ENCODE measurements around the gene INPP5A. TPM values are rescaled to one million over a fixed set of nuclear protein-coding genes. Genes with fewer than 3 reads are reported as not detected.

Gene INPP5A
- total and polyA plus RNA-seq, 2 of the 13 experiments (the other 11 are each of a cell fraction or from before 2014, with no cell fraction given) = 17.5 to 37.9 TPM

DNA sequence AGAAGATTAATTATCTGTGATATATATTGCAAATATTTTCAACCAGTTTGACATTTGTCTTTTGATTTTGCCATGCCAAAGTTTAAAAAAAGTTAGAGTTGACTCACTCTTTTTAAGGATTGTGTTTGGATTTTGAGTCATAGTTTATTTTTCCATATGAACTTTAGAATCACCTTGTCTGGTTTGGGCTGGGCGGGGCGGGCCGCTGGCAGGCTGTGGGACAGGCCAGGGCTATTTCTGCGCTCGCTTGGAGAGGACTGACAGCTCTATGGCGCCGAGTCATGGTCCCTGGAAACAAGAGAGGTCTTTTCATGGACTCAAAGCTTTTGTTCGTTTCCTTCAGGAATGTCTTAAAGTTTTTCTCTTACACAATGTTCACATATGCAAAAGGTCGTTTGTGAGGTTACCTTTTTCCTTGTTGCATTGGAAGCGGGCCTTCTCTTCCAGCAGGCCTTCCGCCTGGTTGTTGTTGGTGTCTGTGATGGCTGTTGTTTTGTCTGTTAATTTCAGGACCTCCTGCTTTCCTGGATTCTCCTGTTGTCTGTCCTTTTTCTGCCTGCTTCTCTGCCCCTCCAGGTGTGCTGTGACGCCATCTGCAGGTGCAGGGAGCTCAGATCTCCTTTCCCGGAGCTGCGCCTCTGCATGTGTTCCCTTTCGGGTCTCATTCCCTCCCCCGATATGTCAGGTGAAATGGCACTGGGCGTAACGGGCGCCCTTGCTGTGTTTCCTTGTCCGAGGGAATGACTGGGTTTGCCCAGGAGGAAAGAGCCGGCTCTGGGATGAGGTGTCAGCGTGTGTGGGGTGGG is 53.8 kb downstream of the INPP5A start (continued):
- TF ChIP-seq, protein P1, sequence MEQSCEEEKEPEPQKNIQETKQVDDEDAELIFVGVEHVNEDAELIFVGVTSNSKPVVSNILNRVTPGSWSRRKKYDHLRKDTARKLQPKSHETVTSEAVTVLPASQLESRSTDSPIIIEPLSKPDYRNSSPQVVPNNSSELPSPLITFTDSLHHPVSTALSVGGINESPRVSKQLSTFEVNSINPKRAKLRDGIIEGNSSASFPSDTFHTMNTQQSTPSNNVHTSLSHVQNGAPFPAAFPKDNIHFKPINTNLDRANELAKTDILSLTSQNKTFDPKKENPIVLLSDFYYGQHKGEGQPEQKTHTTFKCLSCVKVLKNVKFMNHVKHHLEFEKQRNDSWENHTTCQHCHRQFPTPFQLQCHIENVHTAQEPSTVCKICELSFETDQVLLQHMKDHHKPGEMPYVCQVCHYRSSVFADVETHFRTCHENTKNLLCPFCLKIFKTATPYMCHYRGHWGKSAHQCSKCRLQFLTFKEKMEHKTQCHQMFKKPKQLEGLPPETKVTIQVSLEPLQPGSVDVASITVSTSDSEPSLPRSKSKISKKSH (CRISPR knock-in tag; IDR thresholded peaks at IDR 0.05; ENCODE audit: borderline replicate concordance) = no peak
- TF ChIP-seq, protein P2, sequence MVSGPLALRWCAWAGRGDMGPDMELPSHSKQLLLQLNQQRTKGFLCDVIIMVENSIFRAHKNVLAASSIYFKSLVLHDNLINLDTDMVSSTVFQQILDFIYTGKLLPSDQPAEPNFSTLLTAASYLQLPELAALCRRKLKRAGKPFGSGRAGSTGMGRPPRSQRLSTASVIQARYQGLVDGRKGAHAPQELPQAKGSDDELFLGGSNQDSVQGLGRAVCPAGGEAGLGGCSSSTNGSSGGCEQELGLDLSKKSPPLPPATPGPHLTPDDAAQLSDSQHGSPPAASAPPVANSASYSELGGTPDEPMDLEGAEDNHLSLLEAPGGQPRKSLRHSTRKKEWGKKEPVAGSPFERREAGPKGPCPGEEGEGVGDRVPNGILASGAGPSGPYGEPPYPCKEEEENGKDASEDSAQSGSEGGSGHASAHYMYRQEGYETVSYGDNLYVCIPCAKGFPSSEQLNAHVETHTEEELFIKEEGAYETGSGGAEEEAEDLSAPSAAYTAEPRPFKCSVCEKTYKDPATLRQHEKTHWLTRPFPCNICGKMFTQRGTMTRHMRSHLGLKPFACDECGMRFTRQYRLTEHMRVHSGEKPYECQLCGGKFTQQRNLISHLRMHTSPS (CRISPR knock-in tag; IDR thresholded peaks at IDR 0.05; ENCODE audit: low read depth) = peak; percentile 12; the same call in 1 of the 2 replicates
- TF ChIP-seq, protein P3, sequence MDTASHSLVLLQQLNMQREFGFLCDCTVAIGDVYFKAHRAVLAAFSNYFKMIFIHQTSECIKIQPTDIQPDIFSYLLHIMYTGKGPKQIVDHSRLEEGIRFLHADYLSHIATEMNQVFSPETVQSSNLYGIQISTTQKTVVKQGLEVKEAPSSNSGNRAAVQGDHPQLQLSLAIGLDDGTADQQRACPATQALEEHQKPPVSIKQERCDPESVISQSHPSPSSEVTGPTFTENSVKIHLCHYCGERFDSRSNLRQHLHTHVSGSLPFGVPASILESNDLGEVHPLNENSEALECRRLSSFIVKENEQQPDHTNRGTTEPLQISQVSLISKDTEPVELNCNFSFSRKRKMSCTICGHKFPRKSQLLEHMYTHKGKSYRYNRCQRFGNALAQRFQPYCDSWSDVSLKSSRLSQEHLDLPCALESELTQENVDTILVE (CRISPR knock-in tag; IDR thresholded peaks at IDR 0.05) = no peak
- TF ChIP-seq, protein P4, sequence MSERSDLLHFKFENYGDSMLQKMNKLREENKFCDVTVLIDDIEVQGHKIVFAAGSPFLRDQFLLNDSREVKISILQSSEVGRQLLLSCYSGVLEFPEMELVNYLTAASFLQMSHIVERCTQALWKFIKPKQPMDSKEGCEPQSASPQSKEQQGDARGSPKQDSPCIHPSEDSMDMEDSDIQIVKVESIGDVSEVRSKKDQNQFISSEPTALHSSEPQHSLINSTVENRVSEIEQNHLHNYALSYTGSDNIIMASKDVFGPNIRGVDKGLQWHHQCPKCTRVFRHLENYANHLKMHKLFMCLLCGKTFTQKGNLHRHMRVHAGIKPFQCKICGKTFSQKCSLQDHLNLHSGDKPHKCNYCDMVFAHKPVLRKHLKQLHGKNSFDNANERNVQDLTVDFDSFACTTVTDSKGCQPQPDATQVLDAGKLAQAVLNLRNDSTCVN (CRISPR knock-in tag; IDR thresholded peaks at IDR 0.05; ENCODE audit: borderline replicate concordance) = no peak
- TF ChIP-seq ZNF124 (CRISPR knock-in tag; IDR thresholded peaks at IDR 0.05) (no peak), THAP11 (CRISPR knock-in tag; IDR thresholded peaks at IDR 0.05) (no peak), ZFP41 (CRISPR knock-in tag; IDR thresholded peaks at IDR 0.05; ENCODE audit: borderline replicate concordance) (no peak), ZNF83 (CRISPR knock-in tag; IDR thresholded peaks at IDR 0.05; ENCODE audit: borderline replicate concordance) (no peak), MAFG (CRISPR knock-in tag; IDR thresholded peaks at IDR 0.05) (no peak), ZNF17 (CRISPR knock-in tag; IDR thresholded peaks at IDR 0.05) (no peak), ZNF510 (CRISPR knock-in tag; IDR thresholded peaks at IDR 0.05; ENCODE audit: low read depth) (0 out of 2 replicates have a peak, but pooled peaks have one; percentile 46), ZNF747 (CRISPR knock-in tag; IDR thresholded peaks at IDR 0.05; ENCODE audit: borderline replicate concordance) (peak; percentile 61; the same call in 1 of the 2 replicates), ZNF326 (CRISPR knock-in tag; IDR thresholded peaks at IDR 0.05; ENCODE audit: borderline replicate concordance) (no peak), PCBP1 (IDR thresholded peaks at IDR 0.05; ENCODE audit: borderline replicate concordance, low read depth, low read length) (no peak), ZSCAN29 (CRISPR knock-in tag; conservative IDR thresholded peaks at IDR 0.05) (peak; percentile 50; the same call in 1 of the 2 replicates), NFYB (CRISPR knock-in tag; IDR thresholded peaks at IDR 0.05) (no peak), HNRNPH1 (optimal IDR thresholded peaks at IDR 0.05; ENCODE audit: low read depth, low read length) (no peak), SOX5 (CRISPR knock-in tag; IDR thresholded peaks at IDR 0.05; ENCODE audit: borderline replicate concordance) (peak; percentile 17; the same call in 1 of the 2 replicates), NR1H2 (CRISPR knock-in tag; IDR thresholded peaks at IDR 0.05; ENCODE audit: borderline replicate concordance, low read depth) (no peak), HNRNPLL (IDR thresholded peaks at IDR 0.05; ENCODE audit: low read depth, low read length, poor library complexity, severe bottlenecking) (no peak), HNRNPK (IDR thresholded peaks at IDR 0.05; ENCODE audit: low read depth, low read length, poor library complexity, severe bottlenecking) (no peak)
- TF ChIP-seq, protein P5, sequence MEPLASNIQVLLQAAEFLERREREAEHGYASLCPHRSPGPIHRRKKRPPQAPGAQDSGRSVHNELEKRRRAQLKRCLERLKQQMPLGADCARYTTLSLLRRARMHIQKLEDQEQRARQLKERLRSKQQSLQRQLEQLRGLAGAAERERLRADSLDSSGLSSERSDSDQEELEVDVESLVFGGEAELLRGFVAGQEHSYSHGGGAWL (CRISPR knock-in tag; IDR thresholded peaks at IDR 0.05) = no peak

Data from HepG2 (cell line).